Body of pancreas (tissue), 4 donors: ENCODE measurements around the gene PCSK2. TPM values are rescaled to one million over a fixed set of nuclear protein-coding genes. Genes with fewer than 3 reads are reported as not detected.

ENCODE experiments used
- ATAC-seq: fragments of 150-250 bp; one replicate; pipeline ENCODE4 v1.9.1; 2016
- DNase-seq, 4 donors: peaks; one replicate each; pipeline ENCODE4 v3.0.0-alpha.2; 2019
- H3K27ac ChIP-seq, 4 donors: fragments of 200-600 bp; sonication (generic); 1 replicate in 3 of 4; 2 replicates in 1 of 4; pipeline versions ENCODE4 v1.5.1 to v1.6.1; 2016 to 2019; ENCODE audit warnings: mild to moderate bottlenecking in 1 of 4, mixed read lengths in 1 of 4, moderate library complexity in 1 of 4
- H3K27me3 ChIP-seq, 2 donors: fragments of 200-600 bp; sonication (generic); one replicate each; pipeline ENCODE4 v1.6.0; 2016; ENCODE audit warnings: mild to moderate bottlenecking in 1 of 2
- H3K36me3 ChIP-seq, 2 donors: fragments of 200-600 bp; sonication (generic); replicated peaks in 1 of 2; 2 replicates each; pipeline ENCODE4 v1.5.1; 2016; ENCODE audit warnings: low read depth in 2 of 2; ENCODE audit not compliant: insufficient read depth in 1 of 2
- H3K4me1 ChIP-seq: fragments of 200-600 bp; sonication (generic); one replicate; pipeline ENCODE4 v1.6.0; 2016
- H3K4me3 ChIP-seq, 2 donors: fragments of 200-600 bp; sonication (generic); 1 replicate in 1 of 2; 2 replicates in 1 of 2; pipeline ENCODE4 v1.5.1; 2016 to 2019
- H3K9me3 ChIP-seq, 3 donors: fragments of 200-600 bp; sonication (generic); 1 replicate in 2 of 3; 2 replicates in 1 of 3; pipeline ENCODE4 v1.5.1; 2016
- CTCF ChIP-seq, 7 experiments: fragments of 450-650 bp in 4 of 7; fragments of 200-600 bp in 3 of 7; sonication (generic) in 3 of 7; IDR thresholded peaks; one replicate each; pipeline ENCODE4 v1.5.1; 2016 to 2019; ENCODE audit warnings: antibody characterized with exemption in 7 of 7
- POLR2A ChIP-seq, 3 donors: fragments of 450-650 bp; IDR thresholded peaks; one replicate each; pipeline ENCODE4 v1.6.1; 2016; ENCODE audit warnings: antibody characterized with exemption in 3 of 3, mild to moderate bottlenecking in 2 of 3
- whole genome bisulfite sequencing, 2 donors: methylation state at CpG; one replicate each; pipeline ENCODE4 v1.1.5; 2017; 5-methylcytosine and 5-hydroxymethylcytosine counted together
- intact Hi-C: fragments of 100-400 bp; cut with DNase I; formaldehyde crosslinking; loops from one replicate; pipeline ENCODE4 v1.15.1; 2023
- total RNA-seq, 2 donors: library from RNA; depleted of rRNA; stranded (reverse); fragments of >200 nt; gene quantifications; one replicate each; pipeline ENCODE4 v1.1.0, GENCODE V29; 2016

PCSK2 gene
- total RNA-seq, 2 donors from 2014 or later: 3.3 to 7.0 TPM

- Histone ChIP-seq H3K4me1 (no peaks in the 10 kb centered on the region), H3K27ac (no peak overlapping the region), H3K4me3 (no peak overlapping the region), H3K9me3 (no peaks in the 10 kb centered on the region), H3K27me3 (no peaks in the 10 kb centered on the region), H3K36me3 (no peaks in the 10 kb centered on the region)
- no peak for TF ChIP-seq POLR2A (IDR thresholded peaks at IDR 0.05)
- TF ChIP-seq CTCF (IDR thresholded peaks at IDR 0.05): no peak
- intact Hi-C loops: no loop called here
- DNase-seq (no peak), ATAC-seq (no peak)
- 41 to 51% methylated on average over 2 of the region's 2 CpGs for WGBS, 2 donors
These were observed 29.8 kb upstream of the PCSK2 start for GRCh38 chr20:17197041-17197440.

GRCh38 chr20:17202030-17202429 is 24.8 kb upstream of the PCSK2 start:
- Histone ChIP-seq H3K27me3 (peaks cover 0 to 8% of the 10 kb centered on the region in 2 donors), H3K27ac (no peak overlapping the region), H3K4me3 (no peak overlapping the region), H3K4me1 (no peaks in the 10 kb centered on the region), H3K36me3 (no peaks in the 10 kb centered on the region), H3K9me3 (no peaks in the 10 kb centered on the region)
- ATAC-seq (no peak), DNase-seq (no peak)
- intact Hi-C loops: no loop called here
- WGBS, 2 donors: 46% methylated on average over 2 of the region's 2 CpGs
- no peak for TF ChIP-seq CTCF (IDR thresholded peaks at IDR 0.05)

- H3K36me3 ChIP-seq: no peaks in the 10 kb centered on the region
- DNase-seq: no peak
- H3K9me3 ChIP-seq: no peaks in the 10 kb centered on the region
- WGBS, 2 donors: 9 to 13% methylated on average over 8 of the region's 8 CpGs
- no peaks in the 10 kb centered on the region for H3K4me1 ChIP-seq
- no peak for ATAC-seq
- H3K4me3 ChIP-seq: no peak overlapping the region
- TF ChIP-seq CTCF (IDR thresholded peaks at IDR 0.05) (no peak), POLR2A (IDR thresholded peaks at IDR 0.05) (no peak)
- intact Hi-C loops: no loop called here
- peaks cover 0 to 8% of the 10 kb centered on the region in 2 donors for H3K27me3 ChIP-seq
- no peak overlapping the region for H3K27ac ChIP-seq
These were observed 24.2 kb upstream of the PCSK2 start for GRCh38 chr20:17202673-17203072.

- no peak for ATAC-seq
- 65 to 71% methylated on average over 7 of the region's 7 CpGs for WGBS, 2 donors
These were observed 21.6 kb upstream of the PCSK2 start for GRCh38 chr20:17205084-17205813.

More at GRCh38 chr20:17205084-17205813, 21.6 kb upstream of the PCSK2 start:
- intact Hi-C loops: no loop called here
- no peaks in the 10 kb centered on the region for H3K9me3 ChIP-seq
- TF ChIP-seq CTCF (IDR thresholded peaks at IDR 0.05) (no peak), POLR2A (IDR thresholded peaks at IDR 0.05) (no peak)
- H3K4me1 ChIP-seq: no peaks in the 10 kb centered on the region
- DNase-seq: no peak
- H3K4me3 ChIP-seq: no peak overlapping the region
- H3K36me3 ChIP-seq: no peaks in the 10 kb centered on the region
- H3K27me3 ChIP-seq: peaks cover 0 to 8% of the 10 kb centered on the region in 2 donors
- H3K27ac ChIP-seq: no peak overlapping the region
